NCI-H82 treated with DMSO at 0.1 percent for 48 hours (cell line): Measurements from ENCODE around the gene ZNF330.

Experiments
- DNase-seq: peaks from one replicate; lab custom pipeline; 2025; ENCODE audit not compliant: unreplicated experiment; lab: John Stamatoyannopoulos, UW

The ZNF330 gene

GRCh38 chr4:141229408-141230101 is 8.9 kb downstream of the ZNF330 start:
- no peak for DNase-seq

- DNase-seq: no peak
These were observed 13.0 kb downstream of the ZNF330 start for GRCh38 chr4:141233673-141234072.

GRCh38 chr4:141238186-141238585 is 17.5 kb downstream of the ZNF330 start:
- DNase-seq: no peak

- no peak for DNase-seq
These were observed 19.6 kb downstream of the ZNF330 start for GRCh38 chr4:141240259-141240658.

- no peak for DNase-seq
These were observed 20.0 kb downstream of the ZNF330 start for GRCh38 chr4:141240671-141241070.

- DNase-seq: no peak
These were observed 21.3 kb downstream of the ZNF330 start for GRCh38 chr4:141241986-141242385.

- DNase-seq: no peak
These were observed 23.7 kb downstream of the ZNF330 start for GRCh38 chr4:141244419-141244818.

- no peak for DNase-seq
These were observed 25.5 kb downstream of the ZNF330 start for GRCh38 chr4:141246243-141246642.

GRCh38 chr4:141246683-141247429 is 26.2 kb downstream of the ZNF330 start:
- DNase-seq: no peak

GRCh38 chr4:141247430-141247780 is 26.7 kb downstream of the ZNF330 start:
- no peak for DNase-seq

- no peak for DNase-seq
These were observed 27.3 kb downstream of the ZNF330 start for GRCh38 chr4:141248029-141248428.

- DNase-seq: no peak
These were observed 27.8 kb downstream of the ZNF330 start for GRCh38 chr4:141248486-141248885.

- no peak for DNase-seq
These were observed 33.6 kb downstream of the ZNF330 start for GRCh38 chr4:141254326-141254725.

- DNase-seq: no peak
These were observed 34.3 kb downstream of the ZNF330 start for GRCh38 chr4:141255016-141255415.

- DNase-seq: no peak
These were observed 37.9 kb downstream of the ZNF330 start for GRCh38 chr4:141258558-141258957.

GRCh38 chr4:141275834-141276233 is 55.1 kb downstream of the ZNF330 start:
- no peak for DNase-seq

GRCh38 chr4:141283152-141283551 is 62.5 kb downstream of the ZNF330 start:
- DNase-seq: no peak

- DNase-seq: no peak
These were observed 62.9 kb downstream of the ZNF330 start for GRCh38 chr4:141283563-141283962.
